CD4-positive, alpha-beta T cell treated with Interleukin-17A for 4 hours (primary cell): Measurements from ENCODE around the gene PARVA.

Experiments used
- DNase-seq: peaks from one replicate; pipeline ENCODE4 v3.0.0-alpha.2; 2020; ENCODE audit warnings: mixed read lengths

PARVA gene

GRCh38 chr11:12460466-12460865 is 83.1 kb downstream of the PARVA start:
- DNase-seq: no peak

GRCh38 chr11:12461516-12461915 is 84.1 kb downstream of the PARVA start:
- no peak for DNase-seq

GRCh38 chr11:12464303-12464702 is 86.9 kb downstream of the PARVA start:
- DNase-seq: no peak

GRCh38 chr11:12465332-12465731 is 88.0 kb downstream of the PARVA start:
- DNase-seq: no peak

- no peak for DNase-seq
Observed at GRCh38 chr11:12467610-12468009, 90.2 kb downstream of the PARVA start.

- DNase-seq: no peak
Observed at GRCh38 chr11:12469451-12469850, 92.1 kb downstream of the PARVA start.

- DNase-seq: no peak
Observed at GRCh38 chr11:12470236-12470635, 92.9 kb downstream of the PARVA start.

- DNase-seq: no peak
Observed at GRCh38 chr11:12472401-12473005, 95.1 kb downstream of the PARVA start.

- no peak for DNase-seq
Observed at GRCh38 chr11:12473381-12473780, 96.0 kb downstream of the PARVA start.

- no peak for DNase-seq
Observed at GRCh38 chr11:12474871-12475270, 97.5 kb downstream of the PARVA start.

GRCh38 chr11:12478743-12479142 is 101.4 kb downstream of the PARVA start:
- no peak for DNase-seq

GRCh38 chr11:12480401-12480800 is 103.0 kb downstream of the PARVA start:
- DNase-seq: no peak

- no peak for DNase-seq
Observed at GRCh38 chr11:12482839-12483238, 105.5 kb downstream of the PARVA start.

GRCh38 chr11:12483604-12484003 is 106.2 kb downstream of the PARVA start:
- DNase-seq: no peak

- no peak for DNase-seq
Observed at GRCh38 chr11:12485328-12485727, 108.0 kb downstream of the PARVA start.

- DNase-seq: no peak
Observed at GRCh38 chr11:12489246-12489772, 111.9 kb downstream of the PARVA start.

GRCh38 chr11:12494699-12495098 is 117.3 kb downstream of the PARVA start:
- DNase-seq: no peak

- no peak for DNase-seq
Observed at GRCh38 chr11:12496181-12497025, 119.0 kb downstream of the PARVA start.

- DNase-seq: no peak
Observed at GRCh38 chr11:12497431-12497830, 120.1 kb downstream of the PARVA start.

- no peak for DNase-seq
Observed at GRCh38 chr11:12499071-12499470, 121.7 kb downstream of the PARVA start.

- DNase-seq: no peak
Observed at GRCh38 chr11:12502046-12502445, 124.7 kb downstream of the PARVA start.

- no peak for DNase-seq
Observed at GRCh38 chr11:12503039-12503484, 125.7 kb downstream of the PARVA start.

GRCh38 chr11:12503886-12504285 is 126.5 kb downstream of the PARVA start:
- no peak for DNase-seq

- DNase-seq: no peak
Observed at GRCh38 chr11:12505183-12505582, 127.8 kb downstream of the PARVA start.
